ENCODE data around the gene NRG3. TPM values are rescaled to one million over a fixed set of nuclear protein-coding genes. Genes with fewer than 3 reads are reported as not detected.
"Not testable (repeated sequence)": the region's sequence is repeated elsewhere in the genome, so short reads cannot be mapped to it uniquely, and the experiment has no call there.

The NRG3 gene
- total RNA-seq, 1 experiment from 2014 or later, result 0.66 TPM

DNA sequence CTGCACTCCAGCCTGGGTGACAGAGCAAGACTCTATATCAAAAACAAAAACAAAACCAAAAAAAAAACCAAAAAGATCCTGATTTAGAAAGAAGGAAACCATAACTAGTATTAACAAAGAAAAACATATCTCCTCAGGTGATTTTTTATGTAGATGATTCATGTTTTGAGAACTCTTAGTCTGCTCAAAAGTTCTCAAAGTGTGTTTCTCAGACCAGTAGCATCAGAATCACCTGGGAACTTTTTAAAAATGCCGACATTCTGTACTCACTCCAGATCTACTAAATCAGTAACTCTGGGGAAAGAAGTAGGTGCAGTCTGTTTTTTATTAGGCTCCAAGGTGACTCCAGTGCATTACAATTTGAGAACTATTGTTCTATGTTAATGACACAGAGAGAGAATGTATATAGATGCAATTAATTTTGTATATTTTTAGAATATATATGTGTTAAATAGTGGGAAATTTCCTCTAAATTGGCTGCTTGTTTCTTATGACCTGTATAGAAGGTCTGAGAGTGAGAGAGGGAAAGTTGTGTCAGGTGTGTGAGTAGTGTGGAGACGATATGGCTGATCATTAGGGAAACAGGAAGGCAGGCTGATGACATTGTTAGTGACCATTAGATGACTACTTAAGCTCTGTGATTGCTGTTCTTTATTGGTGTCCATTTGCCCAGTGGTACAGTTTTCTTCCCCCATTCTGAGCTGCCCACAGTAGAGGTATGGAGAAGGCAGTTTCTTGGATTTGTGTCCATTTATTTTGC lies 1075.0 kb downstream of the NRG3 start:
- Histone ChIP-seq H3K9me3 (peaks cover 8% of the 10 kb centered on the region; the same call in 1 of the 2 replicates), H3K27me3 (replicated peaks; ENCODE audit: control insufficient read depth, insufficient read depth, low read length) (no peaks in the 10 kb centered on the region), H3K4me1 (no peaks in the 10 kb centered on the region), H3K36me3 (ENCODE audit: control insufficient read depth, insufficient read depth, low read length) (no peaks in the 10 kb centered on the region), H3K4me3 (ENCODE audit: low read depth, low read length) (no peak overlapping the region)
- no peak overlapping the region for H3K27ac Mint-ChIP-seq (ENCODE audit: unreplicated experiment)
- no peak overlapping the region for H3K4me3 Mint-ChIP-seq (ENCODE audit: unreplicated experiment)
- no peaks in the 10 kb centered on the region for H3K36me3 Mint-ChIP-seq (ENCODE audit: insufficient read depth, unreplicated experiment)
- DNase-seq, result no peak
- CTCF ChIA-PET, result no interaction called here
- H3K27me3 Mint-ChIP-seq (ENCODE audit: insufficient read depth, unreplicated experiment), result no peaks in the 10 kb centered on the region
- no peaks in the 10 kb centered on the region for H3K9me3 Mint-ChIP-seq (ENCODE audit: unreplicated experiment)
- POLR2A ChIA-PET, result no interaction called here
- no peaks in the 10 kb centered on the region for H3K4me1 Mint-ChIP-seq (ENCODE audit: low read depth, unreplicated experiment)
- TF ChIP-seq, protein P1, sequence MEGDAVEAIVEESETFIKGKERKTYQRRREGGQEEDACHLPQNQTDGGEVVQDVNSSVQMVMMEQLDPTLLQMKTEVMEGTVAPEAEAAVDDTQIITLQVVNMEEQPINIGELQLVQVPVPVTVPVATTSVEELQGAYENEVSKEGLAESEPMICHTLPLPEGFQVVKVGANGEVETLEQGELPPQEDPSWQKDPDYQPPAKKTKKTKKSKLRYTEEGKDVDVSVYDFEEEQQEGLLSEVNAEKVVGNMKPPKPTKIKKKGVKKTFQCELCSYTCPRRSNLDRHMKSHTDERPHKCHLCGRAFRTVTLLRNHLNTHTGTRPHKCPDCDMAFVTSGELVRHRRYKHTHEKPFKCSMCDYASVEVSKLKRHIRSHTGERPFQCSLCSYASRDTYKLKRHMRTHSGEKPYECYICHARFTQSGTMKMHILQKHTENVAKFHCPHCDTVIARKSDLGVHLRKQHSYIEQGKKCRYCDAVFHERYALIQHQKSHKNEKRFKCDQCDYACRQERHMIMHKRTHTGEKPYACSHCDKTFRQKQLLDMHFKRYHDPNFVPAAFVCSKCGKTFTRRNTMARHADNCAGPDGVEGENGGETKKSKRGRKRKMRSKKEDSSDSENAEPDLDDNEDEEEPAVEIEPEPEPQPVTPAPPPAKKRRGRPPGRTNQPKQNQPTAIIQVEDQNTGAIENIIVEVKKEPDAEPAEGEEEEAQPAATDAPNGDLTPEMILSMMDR (IDR thresholded peaks at IDR 0.05; ENCODE audit: insufficient read depth in 1 of 2, low read depth in 1 of 2, low read length in 1 of 2, severe bottlenecking in 1 of 2, unreplicated experiment in 1 of 2), result no peak
- intact Hi-C loops (cut with micrococcal nuclease; ENCODE audit: unreplicated experiment), result no loop called here
- BruUV-seq (replicated peaks), result no TSS peak

DNA sequence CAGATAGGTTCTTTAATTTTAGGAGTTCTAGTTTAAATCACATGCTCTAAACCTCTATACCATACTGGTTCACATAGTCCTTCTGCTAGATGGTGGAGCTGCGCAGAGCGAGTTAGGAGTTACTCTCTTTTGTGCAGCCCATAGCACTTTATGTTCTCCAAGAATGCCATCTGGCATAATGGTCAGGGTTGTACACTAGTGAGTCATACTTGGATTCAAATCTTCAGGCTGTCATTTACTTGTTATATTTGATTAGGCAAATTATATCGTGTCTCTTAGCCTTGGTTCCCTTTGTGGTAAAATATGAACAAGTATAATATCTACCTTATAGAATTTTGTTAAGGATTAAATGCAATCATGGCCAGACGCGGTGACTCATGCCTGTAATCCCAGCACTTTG lies 1078.3 kb downstream of the NRG3 start:
- no peaks in the 10 kb centered on the region for H3K36me3 Mint-ChIP-seq (ENCODE audit: insufficient read depth, unreplicated experiment)
- H3K9me3 Mint-ChIP-seq (ENCODE audit: unreplicated experiment), result peaks cover 8% of the 10 kb centered on the region
- no peak overlapping the region for H3K4me3 ChIP-seq (ENCODE audit: low read depth, low read length)
- no peaks in the 10 kb centered on the region for H3K27me3 ChIP-seq (replicated peaks; ENCODE audit: control insufficient read depth, insufficient read depth, low read length)
- H3K36me3 ChIP-seq (ENCODE audit: control insufficient read depth, insufficient read depth, low read length), result no peaks in the 10 kb centered on the region
- no peak for DNase-seq
- ChIA-PET CTCF (no interaction called here), POLR2A (no interaction called here)
- no TSS peak for BruUV-seq (replicated peaks)
- intact Hi-C loops (cut with micrococcal nuclease; ENCODE audit: unreplicated experiment), result no loop called here
- H3K27me3 Mint-ChIP-seq (ENCODE audit: insufficient read depth, unreplicated experiment), result no peaks in the 10 kb centered on the region
- no peak overlapping the region for H3K4me3 Mint-ChIP-seq (ENCODE audit: unreplicated experiment)
- no peaks in the 10 kb centered on the region for H3K4me1 ChIP-seq
- TF ChIP-seq, protein P1 (IDR thresholded peaks at IDR 0.05; ENCODE audit: insufficient read depth in 1 of 2, low read depth in 1 of 2, low read length in 1 of 2, severe bottlenecking in 1 of 2, unreplicated experiment in 1 of 2), result no peak
- H3K4me1 Mint-ChIP-seq (ENCODE audit: low read depth, unreplicated experiment), result no peaks in the 10 kb centered on the region
- H3K27ac Mint-ChIP-seq (ENCODE audit: unreplicated experiment), result no peak overlapping the region
- H3K9me3 ChIP-seq, result no peaks in the 10 kb centered on the region; the same call in 1 of the 2 replicates

DNA sequence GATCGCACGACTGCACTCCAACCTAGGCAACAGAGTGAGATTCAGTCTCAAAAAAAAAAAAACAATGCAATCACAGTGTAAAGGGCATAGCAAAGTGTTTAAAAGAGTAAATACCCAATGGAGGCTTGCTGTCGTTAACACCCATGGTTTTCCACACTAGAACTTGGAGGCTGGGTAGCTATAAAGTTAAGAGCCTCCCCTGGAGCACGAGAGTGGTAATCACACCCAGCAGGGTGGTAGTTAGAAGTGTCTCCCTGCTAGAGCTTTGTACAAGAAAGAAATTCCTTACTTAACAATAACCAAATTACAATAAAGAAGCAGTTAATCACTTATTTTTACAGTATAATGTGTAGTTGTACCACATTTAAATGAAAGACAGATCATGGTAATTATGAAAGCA lies 1078.9 kb downstream of the NRG3 start:
- POLR2A ChIA-PET, result no interaction called here

DNA sequence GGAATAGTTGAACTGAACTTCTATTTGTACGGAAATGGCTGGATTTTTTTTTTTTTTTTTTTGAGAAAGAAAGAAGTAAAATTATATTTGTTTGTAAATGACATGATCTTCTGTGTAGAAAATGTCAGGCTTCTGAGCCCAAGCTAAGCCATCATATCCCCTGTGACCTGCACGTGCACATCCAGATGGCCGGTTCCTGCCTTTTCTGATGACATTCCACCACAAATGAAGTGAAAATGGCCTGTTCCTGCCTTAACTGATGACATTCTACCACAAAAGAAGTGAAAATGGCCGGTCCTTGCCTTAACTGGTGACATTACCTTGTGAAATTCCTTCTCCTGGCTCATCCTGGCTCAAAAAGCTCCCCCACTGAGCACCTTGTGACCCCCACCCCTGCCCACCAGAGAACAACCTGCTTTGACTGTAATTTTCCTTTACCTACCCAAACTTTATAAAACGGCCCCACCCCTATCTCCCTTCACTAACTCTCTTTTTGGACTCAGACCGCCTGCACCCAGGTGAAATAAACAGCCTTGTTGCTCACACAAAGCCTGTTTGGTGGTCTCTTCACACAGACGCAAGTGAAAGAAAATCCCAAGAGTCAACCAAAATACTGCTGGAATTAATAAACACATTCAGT lies 1085.5 kb downstream of the NRG3 start:
- DNase-seq; H3K27ac Mint-ChIP-seq (ENCODE audit: unreplicated experiment); H3K9me3 ChIP-seq; H3K9me3 Mint-ChIP-seq (ENCODE audit: unreplicated experiment); CTCF ChIA-PET; POLR2A ChIA-PET; H3K27me3 ChIP-seq (replicated peaks; ENCODE audit: control insufficient read depth, insufficient read depth, low read length); H3K36me3 Mint-ChIP-seq (ENCODE audit: insufficient read depth, unreplicated experiment); H3K36me3 ChIP-seq (ENCODE audit: control insufficient read depth, insufficient read depth, low read length); H3K27me3 Mint-ChIP-seq (ENCODE audit: insufficient read depth, unreplicated experiment); BruUV-seq (replicated peaks); H3K4me3 Mint-ChIP-seq (ENCODE audit: unreplicated experiment); H3K4me3 ChIP-seq (ENCODE audit: low read depth, low read length): not testable (repeated sequence)
- peaks cover 15% of the 10 kb centered on the region for H3K4me1 ChIP-seq
- H3K4me1 Mint-ChIP-seq (ENCODE audit: low read depth, unreplicated experiment), result peaks cover 10% of the 10 kb centered on the region
- intact Hi-C loops (cut with micrococcal nuclease; ENCODE audit: unreplicated experiment), result loop anchor here (10.0 kb wide), 1 partner anchor 576 kb away; no protein-coding TSS in a partner anchor

More for the DNA sequence above, 1078.9 kb downstream of the NRG3 start:
- H3K27ac Mint-ChIP-seq (ENCODE audit: unreplicated experiment), result no peak overlapping the region
- Histone ChIP-seq H3K9me3 (no peaks in the 10 kb centered on the region; the same call in 1 of the 2 replicates), H3K4me3 (ENCODE audit: low read depth, low read length) (no peak overlapping the region), H3K27me3 (replicated peaks; ENCODE audit: control insufficient read depth, insufficient read depth, low read length) (no peaks in the 10 kb centered on the region), H3K4me1 (peaks cover 2% of the 10 kb centered on the region), H3K36me3 (ENCODE audit: control insufficient read depth, insufficient read depth, low read length) (no peaks in the 10 kb centered on the region)
- no peak for DNase-seq
- no peak overlapping the region for H3K4me3 Mint-ChIP-seq (ENCODE audit: unreplicated experiment)
- H3K4me1 Mint-ChIP-seq (ENCODE audit: low read depth, unreplicated experiment), result no peaks in the 10 kb centered on the region
- no TSS peak for BruUV-seq (replicated peaks)
- intact Hi-C loops (cut with micrococcal nuclease; ENCODE audit: unreplicated experiment), result no loop called here
- H3K27me3 Mint-ChIP-seq (ENCODE audit: insufficient read depth, unreplicated experiment), result no peaks in the 10 kb centered on the region
- peaks cover 8% of the 10 kb centered on the region for H3K9me3 Mint-ChIP-seq (ENCODE audit: unreplicated experiment)
- TF ChIP-seq, protein P1 (IDR thresholded peaks at IDR 0.05; ENCODE audit: insufficient read depth in 1 of 2, low read depth in 1 of 2, low read length in 1 of 2, severe bottlenecking in 1 of 2, unreplicated experiment in 1 of 2), result no peak
- no peaks in the 10 kb centered on the region for H3K36me3 Mint-ChIP-seq (ENCODE audit: insufficient read depth, unreplicated experiment)
- CTCF ChIA-PET, result no interaction called here

Data from Caco-2 (cell line).